ENCODE data around the gene KIZ. TPM values are rescaled to one million over a fixed set of nuclear protein-coding genes. Genes with fewer than 3 reads are reported as not detected.
"Not testable (repeated sequence)": the region's sequence is repeated elsewhere in the genome, so short reads cannot be mapped to it uniquely, and the experiment has no call there.

KIZ gene
- total and polyA plus RNA-seq, 11 donors: 8.8 to 31.2 (median 23.6) TPM

DNA sequence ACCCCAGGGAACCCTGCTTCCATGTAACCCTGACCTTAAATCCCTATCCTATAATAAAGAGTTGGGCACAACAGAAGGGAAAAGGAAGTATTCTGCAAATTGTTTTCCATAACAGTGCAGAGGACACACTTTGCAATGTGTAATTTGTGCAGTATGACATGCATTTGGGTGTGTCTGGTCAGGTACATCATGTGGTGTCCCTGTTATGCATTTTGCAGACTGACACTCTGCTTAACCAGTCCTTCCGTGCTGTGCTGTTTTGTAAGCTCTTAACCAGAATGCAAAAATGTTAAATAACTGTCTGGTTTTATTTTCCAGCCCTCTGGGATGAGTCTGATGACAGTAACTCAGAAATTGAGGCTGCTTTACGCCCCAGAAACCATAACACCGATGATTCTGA is 120.3 kb downstream of the KIZ start:
- H3K9me3 ChIP-seq: peaks cover 0 to 5% (median 0%) of the 10 kb centered on the region in 12 donors
- H3K36me3 ChIP-seq: peaks cover 0 to 29% (median 12%) of the 10 kb centered on the region in 9 donors
- ATAC-seq (no peak), DNase-seq (no peak)
- no peaks in the 10 kb centered on the region for H3K27me3 ChIP-seq
- no peaks in the 10 kb centered on the region for H3K4me1 ChIP-seq
- H3K4me3 ChIP-seq: no peak overlapping the region
- WGBS, 4 donors: 92 to 97% (median 95%) methylated on average over 3 of the region's 3 CpGs
- no peak for TF ChIP-seq POLR2A (IDR thresholded peaks at IDR 0.05)
- no peak for TF ChIP-seq CTCF (IDR thresholded peaks at IDR 0.05)
- intact Hi-C loops (cut with DNase I): loop anchor here in 1 of 10 donors (10.0 kb wide), 1 partner anchor 1601 kb away; no protein-coding TSS in a partner anchor
- H3K27ac ChIP-seq: no peak overlapping the region

DNA sequence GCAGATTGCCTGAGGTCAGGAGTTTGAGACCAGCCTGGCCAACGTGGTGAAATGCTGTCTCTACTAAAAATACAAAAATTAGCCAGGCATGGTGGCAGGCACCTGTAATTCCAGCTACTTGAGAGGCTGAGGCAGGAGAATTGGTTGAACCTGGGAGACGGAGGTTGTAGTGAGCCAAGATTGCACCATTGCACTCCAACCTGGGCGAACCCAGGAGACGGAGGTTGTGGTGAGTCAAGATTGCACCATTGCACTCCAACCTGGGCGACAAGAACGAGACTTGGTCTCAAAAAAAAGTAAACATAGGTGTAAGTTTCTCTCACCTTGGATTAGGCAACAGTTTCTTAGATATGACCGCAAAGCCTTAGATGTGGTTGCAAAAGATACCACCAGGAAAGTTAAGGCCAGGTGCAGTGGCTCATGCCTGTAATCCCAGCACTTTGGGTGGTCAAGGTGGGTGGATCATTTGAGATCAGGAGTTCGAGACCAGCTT is 121.8 kb downstream of the KIZ start:
- not testable (repeated sequence) for H3K4me3 ChIP-seq, H3K27me3 ChIP-seq, H3K9me3 ChIP-seq, ATAC-seq, DNase-seq, H3K27ac ChIP-seq, H3K4me1 ChIP-seq
- H3K36me3 ChIP-seq: peaks cover 0 to 29% (median 12%) of the 10 kb centered on the region in 9 donors
- intact Hi-C loops (cut with DNase I): loop anchor here in 1 of 10 donors (10.0 kb wide), 1 partner anchor 1603 kb away; no protein-coding TSS in a partner anchor
- 82 to 93% (median 84%) methylated on average over 8 of the region's 8 CpGs for WGBS, 4 donors

DNA sequence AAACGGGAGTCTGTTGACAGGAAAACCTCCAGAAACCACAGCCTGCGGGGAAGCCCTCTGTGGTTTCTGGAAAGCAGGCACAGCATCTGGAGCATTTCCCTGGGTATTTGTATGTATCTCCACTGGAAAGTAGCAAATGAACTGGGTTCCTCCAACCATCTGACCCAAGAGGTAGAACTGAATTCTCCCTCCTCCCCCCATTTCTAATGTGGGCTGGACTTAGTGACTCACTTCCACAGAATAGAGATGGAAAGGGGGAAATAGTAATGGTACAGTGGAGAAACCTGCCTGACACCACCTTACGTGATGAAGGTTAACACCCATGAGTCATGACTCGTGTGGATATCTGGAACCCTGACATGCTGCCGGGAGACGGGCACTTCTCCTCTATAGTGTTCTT is 125.4 kb downstream of the KIZ start:
- intact Hi-C loops (cut with DNase I): no loop called here
- Histone ChIP-seq H3K27ac (no peak overlapping the region), H3K9me3 (peaks cover 0 to 5% (median 0%) of the 10 kb centered on the region in 12 donors), H3K36me3 (peaks cover 0 to 5% (median 0%) of the 10 kb centered on the region in 9 donors), H3K27me3 (no peaks in the 10 kb centered on the region), H3K4me3 (no peak overlapping the region), H3K4me1 (no peaks in the 10 kb centered on the region)
- TF ChIP-seq CTCF (IDR thresholded peaks at IDR 0.05): no peak
- no peak for TF ChIP-seq POLR2A (IDR thresholded peaks at IDR 0.05)
- 49 to 70% (median 64%) methylated on average over 6 of the region's 6 CpGs for WGBS, 4 donors
- ATAC-seq: no peak
- DNase-seq: no peak

DNA sequence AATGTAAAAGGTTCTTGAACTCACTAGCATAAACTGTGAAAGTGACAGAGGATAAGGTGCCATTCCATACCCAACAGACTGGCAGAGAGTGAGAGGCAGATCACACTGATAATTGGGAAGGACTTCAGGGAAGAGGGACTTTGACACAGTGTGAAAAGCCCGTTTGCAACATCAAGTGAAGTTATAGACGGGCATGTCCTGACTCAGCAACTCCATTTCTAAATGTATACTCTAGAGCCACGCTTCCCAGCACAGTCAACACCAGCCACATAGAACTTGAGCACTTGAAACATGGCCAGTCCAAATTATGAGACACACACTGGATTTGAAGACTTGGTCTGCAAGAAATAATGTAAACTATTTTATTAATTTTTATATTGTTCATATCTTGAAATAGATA is 131.3 kb downstream of the KIZ start:
- H3K27me3 ChIP-seq: no peaks in the 10 kb centered on the region
- no peaks in the 10 kb centered on the region for H3K9me3 ChIP-seq
- intact Hi-C loops (cut with DNase I): no loop called here
- WGBS, 4 donors: 73 to 84% (median 75%) methylated on average over 3 of the region's 3 CpGs
- ATAC-seq: no peak
- no peak overlapping the region for H3K4me3 ChIP-seq
- no peak for DNase-seq
- H3K4me1 ChIP-seq: no peaks in the 10 kb centered on the region
- no peak for TF ChIP-seq POLR2A (IDR thresholded peaks at IDR 0.05)
- TF ChIP-seq CTCF (IDR thresholded peaks at IDR 0.05): no peak
- H3K36me3 ChIP-seq: no peaks in the 10 kb centered on the region
- no peak overlapping the region for H3K27ac ChIP-seq

DNA sequence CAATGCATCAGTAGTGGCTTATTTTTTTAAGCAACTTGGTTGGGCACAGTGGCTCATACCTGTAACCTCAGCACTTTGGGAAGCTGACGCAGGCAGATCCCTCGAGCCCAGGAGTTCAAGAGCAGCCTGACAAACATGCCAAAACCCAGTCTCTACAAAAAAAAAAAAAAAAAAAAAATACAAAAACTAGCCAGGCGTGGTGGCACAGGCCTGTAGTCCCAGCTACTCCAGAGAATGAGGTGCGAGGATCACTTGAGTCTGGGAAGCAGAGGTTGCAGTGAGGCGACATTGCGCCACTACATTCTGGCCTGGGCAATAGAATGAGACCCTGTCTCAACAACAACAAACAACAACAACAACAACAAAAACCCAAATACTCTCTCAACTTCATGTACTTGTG is 132.5 kb downstream of the KIZ start:
- no peak for ATAC-seq
- H3K4me3 ChIP-seq: no peak overlapping the region
- no peak overlapping the region for H3K27ac ChIP-seq
- no peaks in the 10 kb centered on the region for H3K36me3 ChIP-seq
- no peaks in the 10 kb centered on the region for H3K27me3 ChIP-seq
- no peak for DNase-seq
- H3K9me3 ChIP-seq: no peaks in the 10 kb centered on the region
- 85 to 90% (median 87%) methylated on average over 6 of the region's 6 CpGs for WGBS, 4 donors
- H3K4me1 ChIP-seq: no peaks in the 10 kb centered on the region
- intact Hi-C loops (cut with DNase I): no loop called here
- TF ChIP-seq CTCF (IDR thresholded peaks at IDR 0.05): no peak
- no peak for TF ChIP-seq POLR2A (IDR thresholded peaks at IDR 0.05)

Measured in heart left ventricle (tissue), 16 donors.